Neural cell (in vitro differentiated cells): ENCODE measurements around the gene IP6K3. TPM values are rescaled to one million over a fixed set of nuclear protein-coding genes. Genes with fewer than 3 reads are reported as not detected.

Source experiments
- H2AFZ ChIP-seq: fragments of 200-600, 300-800 bp; sonication (generic), shearing (Covaris generic); 2 replicates; pipeline ENCODE4 v1.6.0; 2014; ENCODE audit warnings: low read depth, mild to moderate bottlenecking, antibody characterized with exemption, low read length, moderate library complexity
- H3F3A ChIP-seq: fragments of 200-600 bp; shearing (Covaris generic); 2 replicates; pipeline ENCODE4 v1.6.1; 2016; ENCODE audit warnings: mild to moderate bottlenecking, moderate library complexity, mixed read lengths, antibody characterized with exemption, low read length; ENCODE audit not compliant: insufficient read depth, poor library complexity, severe bottlenecking
- H3K27ac ChIP-seq: fragments of 200-600, 300-800 bp; sonication (generic), shearing (Covaris generic); 2 replicates; pipeline ENCODE4 v1.5.1; 2014; ENCODE audit warnings: mild to moderate bottlenecking, low read length, moderate library complexity
- H3K27me3 ChIP-seq: fragments of 300-800, 200-600 bp; sonication (generic), shearing (Covaris generic); 2 replicates; pipeline ENCODE4 v1.6.0; 2014; ENCODE audit warnings: mild to moderate bottlenecking, low read depth, low read length, moderate library complexity; ENCODE audit not compliant: insufficient read depth
- H3K36me3 ChIP-seq: fragments of 300-800, 200-600 bp; sonication (generic), shearing (Covaris generic); 2 replicates; pipeline ENCODE4 v1.5.1; 2014; ENCODE audit warnings: mild to moderate bottlenecking, antibody characterized with exemption, low read length, moderate library complexity; ENCODE audit not compliant: insufficient read depth
- H3K4me2 ChIP-seq: fragments of 300-800, 200-600 bp; sonication (generic), shearing (Covaris generic); 2 replicates; pipeline ENCODE4 v1.6.0; 2014; ENCODE audit warnings: mild to moderate bottlenecking, low read length
- H3K4me3 ChIP-seq: fragments of 300-800, 200-600 bp; sonication (generic), shearing (Covaris generic); 2 replicates; pipeline ENCODE4 v1.5.1; 2014; ENCODE audit warnings: mild to moderate bottlenecking, low read length, moderate library complexity
- H3K79me2 ChIP-seq: fragments of 200-600 bp; shearing (Covaris generic); replicated peaks from 2 replicates; pipeline ENCODE4 v1.6.0; 2014; ENCODE audit warnings: mild to moderate bottlenecking, low read length, moderate library complexity; ENCODE audit not compliant: insufficient read depth
- H3K9ac ChIP-seq: fragments of 300-800, 200-600 bp; sonication (generic), shearing (Covaris generic); 2 replicates; pipeline ENCODE4 v1.6.1; 2016; ENCODE audit warnings: mild to moderate bottlenecking, low read length, mixed read lengths
- H3K9me2 ChIP-seq: fragments of 200-600 bp; shearing (Covaris generic); 2 replicates; pipeline ENCODE4 v1.6.1; 2016; ENCODE audit warnings: mild to moderate bottlenecking, low read length, mixed read lengths; ENCODE audit not compliant: insufficient read depth
- H3K9me3 ChIP-seq: fragments of 200-600, 300-800 bp; sonication (generic), shearing (Covaris generic); 2 replicates; pipeline ENCODE4 v1.6.1; 2016; ENCODE audit warnings: mild to moderate bottlenecking, mixed run types, low read length, moderate library complexity, mixed read lengths
- H4K20me1 ChIP-seq: fragments of 200-600 bp; shearing (Covaris generic); 2 replicates; pipeline ENCODE4 v1.6.1; 2016; ENCODE audit warnings: mild to moderate bottlenecking, mixed run types; ENCODE audit not compliant: insufficient read depth
- EP300 ChIP-seq: fragments of 450-650 bp; conservative IDR thresholded peaks from 2 replicates; pipeline ENCODE4 v1.6.1; 2014; ENCODE audit warnings: antibody characterized with exemption, mild to moderate bottlenecking, moderate library complexity; ENCODE audit not compliant: poor library complexity, severe bottlenecking
- EZH2 ChIP-seq: fragments of 200-600, 300-800 bp; shearing (Covaris generic), sonication (generic); IDR thresholded peaks from 2 replicates; pipeline ENCODE4 v1.6.1; 2014; ENCODE audit warnings: antibody characterized with exemption, low read length, borderline replicate concordance, mild to moderate bottlenecking; ENCODE audit not compliant: insufficient read depth, poor library complexity, severe bottlenecking
- MXI1 ChIP-seq: fragments of 450-650 bp; conservative IDR thresholded peaks from 2 replicates; pipeline ENCODE4 v1.6.1; 2014; ENCODE audit warnings: antibody characterized with exemption, mild to moderate bottlenecking; ENCODE audit not compliant: poor library complexity, severe bottlenecking
- POLR2AphosphoS5 ChIP-seq: IDR thresholded peaks from 2 replicates; pipeline ENCODE4 v1.6.1; 2012
- RAD21 ChIP-seq: fragments of 450-650 bp; conservative IDR thresholded peaks from 2 replicates; pipeline ENCODE4 v1.6.1; 2014; ENCODE audit warnings: antibody characterized with exemption, mild to moderate bottlenecking, moderate library complexity
- REST ChIP-seq: IDR thresholded peaks from 2 replicates; pipeline ENCODE4 v1.6.1; 2012; ENCODE audit warnings: borderline replicate concordance
- SMC3 ChIP-seq: fragments of 450-650 bp; conservative IDR thresholded peaks from 2 replicates; pipeline ENCODE4 v1.6.1; 2014; ENCODE audit warnings: antibody characterized with exemption, mild to moderate bottlenecking, moderate library complexity; ENCODE audit not compliant: poor library complexity
- TAF1 ChIP-seq: IDR thresholded peaks from 2 replicates; pipeline ENCODE4 v1.6.1; 2012; ENCODE audit warnings: low read depth
- polyA plus RNA-seq: library from polyadenylated mRNA; depleted of rRNA; stranded (reverse); fragments of >200 nt; gene quantifications from 2 replicates; pipeline ENCODE4 v1.2.3, GENCODE V29; 2014
- TF ChIP-seq, protein P1 (sequence below): fragments of 450-650 bp; IDR thresholded peaks from 2 replicates; pipeline ENCODE4 v1.5.1; 2014; ENCODE audit warnings: antibody characterized with exemption, mild to moderate bottlenecking, moderate library complexity; ENCODE audit not compliant: poor library complexity, severe bottlenecking

IP6K3 gene
- polyA plus RNA-seq, 1 donor from 2014 or later, result not detected

GRCh38 chr6:33784787-33785186 is 38.1 kb upstream of the IP6K3 start:
- Histone ChIP-seq H2AFZ (no peak overlapping the region), H3K27ac (no peak overlapping the region), H3K9me3 (no peaks in the 10 kb centered on the region), H3K9ac (no peak overlapping the region), H3K79me2 (peaks cover 27% of the 10 kb centered on the region), H4K20me1 (no peaks in the 10 kb centered on the region), H3K9me2 (no peaks in the 10 kb centered on the region), H3K4me2 (no peak overlapping the region), H3K36me3 (no peaks in the 10 kb centered on the region), H3F3A (no peaks in the 10 kb centered on the region), H3K4me3 (peak overlapping the region; percentile 82), H3K27me3 (no peaks in the 10 kb centered on the region)
- TF ChIP-seq TAF1 (no peak), RAD21 (no peak), SMC3 (no peak), MXI1 (no peak), EZH2 (no peak)
- TF ChIP-seq, protein P1, sequence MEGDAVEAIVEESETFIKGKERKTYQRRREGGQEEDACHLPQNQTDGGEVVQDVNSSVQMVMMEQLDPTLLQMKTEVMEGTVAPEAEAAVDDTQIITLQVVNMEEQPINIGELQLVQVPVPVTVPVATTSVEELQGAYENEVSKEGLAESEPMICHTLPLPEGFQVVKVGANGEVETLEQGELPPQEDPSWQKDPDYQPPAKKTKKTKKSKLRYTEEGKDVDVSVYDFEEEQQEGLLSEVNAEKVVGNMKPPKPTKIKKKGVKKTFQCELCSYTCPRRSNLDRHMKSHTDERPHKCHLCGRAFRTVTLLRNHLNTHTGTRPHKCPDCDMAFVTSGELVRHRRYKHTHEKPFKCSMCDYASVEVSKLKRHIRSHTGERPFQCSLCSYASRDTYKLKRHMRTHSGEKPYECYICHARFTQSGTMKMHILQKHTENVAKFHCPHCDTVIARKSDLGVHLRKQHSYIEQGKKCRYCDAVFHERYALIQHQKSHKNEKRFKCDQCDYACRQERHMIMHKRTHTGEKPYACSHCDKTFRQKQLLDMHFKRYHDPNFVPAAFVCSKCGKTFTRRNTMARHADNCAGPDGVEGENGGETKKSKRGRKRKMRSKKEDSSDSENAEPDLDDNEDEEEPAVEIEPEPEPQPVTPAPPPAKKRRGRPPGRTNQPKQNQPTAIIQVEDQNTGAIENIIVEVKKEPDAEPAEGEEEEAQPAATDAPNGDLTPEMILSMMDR, result no peak

- no peaks in the 10 kb centered on the region for H4K20me1 ChIP-seq
- no peaks in the 10 kb centered on the region for H3K9me2 ChIP-seq
- H3K36me3 ChIP-seq, result no peaks in the 10 kb centered on the region
- no peak overlapping the region for H3K9ac ChIP-seq
- TF ChIP-seq EP300, result no peak
- TF ChIP-seq, protein P1, result no peak
- no peak for TF ChIP-seq TAF1
- TF ChIP-seq SMC3, result no peak
- TF ChIP-seq REST, result no peak
- TF ChIP-seq EZH2, result no peak
- TF ChIP-seq POLR2AphosphoS5, result no peak
- no peak for TF ChIP-seq RAD21
- no peak for TF ChIP-seq MXI1
- H3K4me3 ChIP-seq, result no peak overlapping the region
- H2AFZ ChIP-seq, result no peak overlapping the region
- H3K4me2 ChIP-seq, result no peak overlapping the region
- no peaks in the 10 kb centered on the region for H3K27me3 ChIP-seq
- peaks cover 2% of the 10 kb centered on the region for H3F3A ChIP-seq
- H3K27ac ChIP-seq, result no peak overlapping the region
- no peaks in the 10 kb centered on the region for H3K9me3 ChIP-seq
- peaks cover 27% of the 10 kb centered on the region for H3K79me2 ChIP-seq
Observed at GRCh38 chr6:33783781-33784520, 37.2 kb upstream of the IP6K3 start.
